K562 (cell line): ENCODE results near the gene SHF. TPM values are rescaled to one million over a fixed set of nuclear protein-coding genes. Genes with fewer than 3 reads are reported as not detected.

Experiments used
- ATF7 ChIP-seq: fragments of 450-650 bp; IDR thresholded peaks from 2 replicates; pipeline ENCODE4 v1.7.1; 2014; ENCODE audit warnings: mild to moderate bottlenecking, moderate library complexity
- CBFA2T3 ChIP-seq: fragments of 450-650 bp; IDR thresholded peaks from 2 replicates; pipeline ENCODE4 v1.6.1; 2017
- ETV5 ChIP-seq: sonication (generic); formaldehyde crosslinking; IDR thresholded peaks from 2 replicates; pipeline ENCODE4 v1.4.0; 2020; ENCODE audit warnings: low read depth, mild to moderate bottlenecking, missing genetic modification reagents
- GATA2 ChIP-seq: sonication (generic); formaldehyde crosslinking; IDR thresholded peaks from 2 replicates; pipeline ENCODE4 v1.4.0; 2020; ENCODE audit warnings: mild to moderate bottlenecking, missing genetic modification reagents
- NFE2L1 ChIP-seq: fragments of 450-650 bp; IDR thresholded peaks from 2 replicates; pipeline ENCODE4 v1.6.1; 2016; ENCODE audit warnings: missing genetic modification characterization, low read depth, mild to moderate bottlenecking, missing compliant biosample characterization, moderate library complexity, borderline replicate concordance
- NRF1 ChIP-seq, 2 experiments: fragments of 450-650 bp; IDR thresholded peaks in 1 of 2; conservative IDR thresholded peaks in 1 of 2; 2 replicates each; pipeline ENCODE4 v1.6.1; 2014; ENCODE audit warnings: mild to moderate bottlenecking in 2 of 2
- PRDM10 ChIP-seq: fragments of 450-650 bp; IDR thresholded peaks from 2 replicates; pipeline ENCODE4 v1.6.1; 2018; ENCODE audit not compliant: partially characterized antibody
- PRPF4 ChIP-seq: fragments of 200-400 bp; formaldehyde crosslinking; IDR thresholded peaks from one replicate; pipeline ENCODE4 v1.6.1; 2017; ENCODE audit warnings: low read length, low read depth, mild to moderate bottlenecking; ENCODE audit not compliant: insufficient read depth, poor library complexity, severe bottlenecking
- RBFOX2 ChIP-seq: fragments of 200-400 bp; formaldehyde crosslinking; IDR thresholded peaks from 2 replicates; pipeline ENCODE4 v1.6.1; 2017; ENCODE audit warnings: low read depth, mild to moderate bottlenecking, low read length, moderate library complexity
- RCOR1 ChIP-seq, 2 experiments: IDR thresholded peaks; 2 replicates each; pipeline ENCODE4 v1.6.1; 2012; ENCODE audit warnings: low read depth in 2 of 2, low read length in 2 of 2, borderline replicate concordance in 1 of 2, improper control_type of control experiment in 1 of 2
- ZBTB7A ChIP-seq: IDR thresholded peaks from 2 replicates; pipeline ENCODE4 v1.6.1; 2011; ENCODE audit warnings: low read depth, mild to moderate bottlenecking, low read length, moderate library complexity, borderline replicate concordance; ENCODE audit not compliant: control insufficient read depth
- ZBTB8A ChIP-seq: fragments of 450-650 bp; IDR thresholded peaks from 2 replicates; pipeline ENCODE4 v1.6.1; 2018; ENCODE audit warnings: mild to moderate bottlenecking, moderate library complexity; ENCODE audit not compliant: partially characterized antibody
- ZMIZ1 ChIP-seq, 2 experiments: fragments of 150-350 bp in 1 of 2; IDR thresholded peaks; 2 replicates each; pipeline ENCODE4 v1.6.1; 2012 to 2016; ENCODE audit warnings: low read depth in 2 of 2, low read length in 2 of 2, mild to moderate bottlenecking in 1 of 2, moderate library complexity in 1 of 2
- polyA plus RNA-seq, 8 experiments: library from polyadenylated mRNA; depleted of rRNA in 4 of 8; stranded (reverse) in 5 of 8; unstranded in 3 of 8; fragments of >200 nt; fragmentation: Nextera tagmentation in 2 of 8; fragmentation: Illumina TruSeq in 1 of 8; extraction: Ambion mirVana in 2 of 8; extraction: Trizol in 1 of 8; gene quantifications; 2 replicates each; pipeline versions ENCODE4 v1.2.1 to v1.2.3, GENCODE V29; 2011 to 2014; ENCODE audit warnings: inconsistent platforms in 1 of 8, missing spikeins in 1 of 8
- total RNA-seq, 7 experiments: library from RNA; depleted of rRNA in 6 of 7; stranded (reverse); fragments of >200 nt in 6 of 7; fragmentation: Illumina TruSeq in 2 of 7; extraction: Trizol in 2 of 7; gene quantifications; 2 replicates each; pipeline versions ENCODE4 v1.2.1 to v1.2.3, GENCODE V29; 2011 to 2021; ENCODE audit warnings: low replicate concordance in 1 of 7
- TF ChIP-seq, protein P1 (sequence below): fragments of 200-400 bp; formaldehyde crosslinking; IDR thresholded peaks from 2 replicates; pipeline ENCODE4 v1.6.1; 2017; ENCODE audit warnings: mild to moderate bottlenecking, low read depth, low read length, moderate library complexity
- TF ChIP-seq, protein P2 (sequence below): sonication (generic); formaldehyde crosslinking; IDR thresholded peaks from 2 replicates; pipeline ENCODE4 v1.8.1; 2023; ENCODE audit warnings: mild to moderate bottlenecking, missing genetic modification reagents

The SHF gene
- total and polyA plus RNA-seq, 9 of the 15 experiments (the other 6 are each of a cell fraction or from before 2014, with no cell fraction given): 0.51 to 2.2 (median 0.85) TPM; not detected in 2

GRCh38 chr15:45168751-45169551 lies 18.8 kb downstream of the SHF start (continued):
- peak; percentile 45 for TF ChIP-seq PRDM10
- TF ChIP-seq RCOR1 (IDR thresholded peaks at IDR 0.05; ENCODE audit: borderline replicate concordance in 1 of 2, low read depth in 2 of 2, low read length in 2 of 2): 0 out of 4 replicates have a peak, but pooled peaks of 1 of the 2 experiments have one; percentile 30
- peak; percentile 13; the same call in 1 of the 2 replicates for TF ChIP-seq ZBTB7A
- TF ChIP-seq NFE2L1 (tag): no peak
- TF ChIP-seq ZMIZ1 (IDR thresholded peaks at IDR 0.05; ENCODE audit: low read depth in 2 of 2, low read length in 2 of 2): 0 out of 4 replicates have a peak, but pooled peaks of 1 of the 2 experiments have one; percentile 33
- TF ChIP-seq RBFOX2: peak; percentile 44; the same call in 1 of the 2 replicates
- TF ChIP-seq CBFA2T3: peak; percentile 84
- TF ChIP-seq NRF1 (conservative IDR thresholded peaks at IDR 0.05 in 1 of 2, IDR thresholded peaks at IDR 0.05 in 1 of 2): no peak
- TF ChIP-seq PRPF4: no peak
- no peak for TF ChIP-seq ETV5 (CRISPR knock-in tag)
- TF ChIP-seq ZBTB8A: no peak
- 0 out of 2 replicates have a peak, but pooled peaks have one; percentile 46 for TF ChIP-seq GATA2
- TF ChIP-seq ATF7: 0 out of 2 replicates have a peak, but pooled peaks have one; percentile 17
- TF ChIP-seq, protein P1, sequence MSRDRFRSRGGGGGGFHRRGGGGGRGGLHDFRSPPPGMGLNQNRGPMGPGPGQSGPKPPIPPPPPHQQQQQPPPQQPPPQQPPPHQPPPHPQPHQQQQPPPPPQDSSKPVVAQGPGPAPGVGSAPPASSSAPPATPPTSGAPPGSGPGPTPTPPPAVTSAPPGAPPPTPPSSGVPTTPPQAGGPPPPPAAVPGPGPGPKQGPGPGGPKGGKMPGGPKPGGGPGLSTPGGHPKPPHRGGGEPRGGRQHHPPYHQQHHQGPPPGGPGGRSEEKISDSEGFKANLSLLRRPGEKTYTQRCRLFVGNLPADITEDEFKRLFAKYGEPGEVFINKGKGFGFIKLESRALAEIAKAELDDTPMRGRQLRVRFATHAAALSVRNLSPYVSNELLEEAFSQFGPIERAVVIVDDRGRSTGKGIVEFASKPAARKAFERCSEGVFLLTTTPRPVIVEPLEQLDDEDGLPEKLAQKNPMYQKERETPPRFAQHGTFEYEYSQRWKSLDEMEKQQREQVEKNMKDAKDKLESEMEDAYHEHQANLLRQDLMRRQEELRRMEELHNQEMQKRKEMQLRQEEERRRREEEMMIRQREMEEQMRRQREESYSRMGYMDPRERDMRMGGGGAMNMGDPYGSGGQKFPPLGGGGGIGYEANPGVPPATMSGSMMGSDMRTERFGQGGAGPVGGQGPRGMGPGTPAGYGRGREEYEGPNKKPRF: no peak
- TF ChIP-seq, protein P2, sequence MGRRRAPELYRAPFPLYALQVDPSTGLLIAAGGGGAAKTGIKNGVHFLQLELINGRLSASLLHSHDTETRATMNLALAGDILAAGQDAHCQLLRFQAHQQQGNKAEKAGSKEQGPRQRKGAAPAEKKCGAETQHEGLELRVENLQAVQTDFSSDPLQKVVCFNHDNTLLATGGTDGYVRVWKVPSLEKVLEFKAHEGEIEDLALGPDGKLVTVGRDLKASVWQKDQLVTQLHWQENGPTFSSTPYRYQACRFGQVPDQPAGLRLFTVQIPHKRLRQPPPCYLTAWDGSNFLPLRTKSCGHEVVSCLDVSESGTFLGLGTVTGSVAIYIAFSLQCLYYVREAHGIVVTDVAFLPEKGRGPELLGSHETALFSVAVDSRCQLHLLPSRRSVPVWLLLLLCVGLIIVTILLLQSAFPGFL: no peak
